Measurements from ENCODE around the gene RGS9.

Gene RGS9

GRCh38 chr17:65103896-65104295 is 33.3 kb upstream of the RGS9 start:
- no peaks in the 10 kb centered on the region for H3K36me3 ChIP-seq (replicated peaks; ENCODE audit: insufficient read depth, low read length)
- no peak overlapping the region for H2AFZ ChIP-seq (ENCODE audit: low read length)
- no peak overlapping the region for H3K27ac ChIP-seq (ENCODE audit: low read length)
- no peak for TF ChIP-seq EZH2phosphoT487 (IDR thresholded peaks at IDR 0.05; ENCODE audit: low read length)
- no peak for TF ChIP-seq EZH2 (optimal IDR thresholded peaks at IDR 0.05; ENCODE audit: low read depth, low read length)
- no peak for TF ChIP-seq CTCF (IDR thresholded peaks at IDR 0.05; ENCODE audit: low read length)
- no peaks in the 10 kb centered on the region for H3K27me3 ChIP-seq (replicated peaks; ENCODE audit: insufficient read depth, low read length)
- H3K4me3 ChIP-seq (ENCODE audit: low read length): no peak overlapping the region
- H3K9me2 ChIP-seq (replicated peaks; ENCODE audit: insufficient read depth, low read length): no peaks in the 10 kb centered on the region
- H3K9ac ChIP-seq (ENCODE audit: low read length): no peak overlapping the region
- H4K20me1 ChIP-seq (ENCODE audit: insufficient read depth, low read length): no peaks in the 10 kb centered on the region
- no peak for DNase-seq
- no peaks in the 10 kb centered on the region for H3K9me3 ChIP-seq (replicated peaks; ENCODE audit: insufficient read depth, low read length)
- no peaks in the 10 kb centered on the region for H3K79me2 ChIP-seq (ENCODE audit: low read length)
- peaks cover 8% of the 10 kb centered on the region for H3F3A ChIP-seq (ENCODE audit: insufficient read depth, low read length)
- H3K4me2 ChIP-seq (ENCODE audit: low read depth, low read length): no peak overlapping the region
- no peaks in the 10 kb centered on the region for H3K4me1 ChIP-seq (ENCODE audit: low read length)

GRCh38 chr17:65104541-65104940 is 32.6 kb upstream of the RGS9 start:
- Histone ChIP-seq H3K27ac (ENCODE audit: low read length) (no peak overlapping the region), H3K4me3 (ENCODE audit: low read length) (no peak overlapping the region), H2AFZ (ENCODE audit: low read length) (no peak overlapping the region), H3K27me3 (replicated peaks; ENCODE audit: insufficient read depth, low read length) (no peaks in the 10 kb centered on the region), H3K9ac (ENCODE audit: low read length) (no peak overlapping the region), H3K4me1 (ENCODE audit: low read length) (no peaks in the 10 kb centered on the region), H3K9me2 (replicated peaks; ENCODE audit: insufficient read depth, low read length) (no peaks in the 10 kb centered on the region), H4K20me1 (ENCODE audit: insufficient read depth, low read length) (no peaks in the 10 kb centered on the region), H3K79me2 (ENCODE audit: low read length) (no peaks in the 10 kb centered on the region), H3K36me3 (replicated peaks; ENCODE audit: insufficient read depth, low read length) (no peaks in the 10 kb centered on the region), H3K4me2 (ENCODE audit: low read depth, low read length) (no peak overlapping the region), H3K9me3 (replicated peaks; ENCODE audit: insufficient read depth, low read length) (no peaks in the 10 kb centered on the region), H3F3A (ENCODE audit: insufficient read depth, low read length) (peaks cover 8% of the 10 kb centered on the region)
- no peak for DNase-seq
- TF ChIP-seq EZH2 (optimal IDR thresholded peaks at IDR 0.05; ENCODE audit: low read depth, low read length) (no peak), EZH2phosphoT487 (IDR thresholded peaks at IDR 0.05; ENCODE audit: low read length) (no peak), CTCF (IDR thresholded peaks at IDR 0.05; ENCODE audit: low read length) (no peak)

- H3K4me1 ChIP-seq (ENCODE audit: low read length): no peaks in the 10 kb centered on the region
- no peak overlapping the region for H3K9ac ChIP-seq (ENCODE audit: low read length)
- no peaks in the 10 kb centered on the region for H3K9me2 ChIP-seq (replicated peaks; ENCODE audit: insufficient read depth, low read length)
- H3K27me3 ChIP-seq (replicated peaks; ENCODE audit: insufficient read depth, low read length): no peaks in the 10 kb centered on the region
- no peaks in the 10 kb centered on the region for H3K9me3 ChIP-seq (replicated peaks; ENCODE audit: insufficient read depth, low read length)
- H4K20me1 ChIP-seq (ENCODE audit: insufficient read depth, low read length): no peaks in the 10 kb centered on the region
- peaks cover 5% of the 10 kb centered on the region for H3F3A ChIP-seq (ENCODE audit: insufficient read depth, low read length)
- H3K4me3 ChIP-seq (ENCODE audit: low read length): no peak overlapping the region
- H3K4me2 ChIP-seq (ENCODE audit: low read depth, low read length): no peak overlapping the region
- TF ChIP-seq CTCF (IDR thresholded peaks at IDR 0.05; ENCODE audit: low read length): no peak
- no peak for TF ChIP-seq EZH2phosphoT487 (IDR thresholded peaks at IDR 0.05; ENCODE audit: low read length)
- no peak for TF ChIP-seq EZH2 (optimal IDR thresholded peaks at IDR 0.05; ENCODE audit: low read depth, low read length)
- no peak overlapping the region for H3K27ac ChIP-seq (ENCODE audit: low read length)
- no peak for DNase-seq
- no peak overlapping the region for H2AFZ ChIP-seq (ENCODE audit: low read length)
- no peaks in the 10 kb centered on the region for H3K36me3 ChIP-seq (replicated peaks; ENCODE audit: insufficient read depth, low read length)
- H3K79me2 ChIP-seq (ENCODE audit: low read length): no peaks in the 10 kb centered on the region
These were observed 32.2 kb upstream of the RGS9 start for GRCh38 chr17:65104973-65105372.

All from MM.1S (cell line).